K562 (cell line): Measurements from ENCODE around the gene EGFL7. TPM values are rescaled to one million over a fixed set of nuclear protein-coding genes. Genes with fewer than 3 reads are reported as not detected.

Source experiments
- ATAC-seq: fragments of 200-7000 bp; cut with Tn5 transposase; 3 replicates; pipeline ENCODE4 v1.9.1; 2020; ENCODE audit warnings: moderate library complexity
- BruUV-seq: library from RNA; stranded (reverse); fragments of 400-500 nt; replicated peaks from 2 replicates; lab custom pipeline; 2021; lab: Mats Ljungman, UMichigan
- CTCF ChIA-PET: fragments of 300-600 bp; formaldehyde crosslinking; extraction: SDS; loops from one replicate; lab custom pipeline; 2021; ENCODE audit warnings: low intra/inter-chr PET ratio; lab: Yijun Ruan, JAX
- POLR2A ChIA-PET: fragments of 300-600, 350-650 bp; sonication (Branson Sonifier 250); formaldehyde crosslinking; extraction: SDS; loops from one replicate; lab custom pipeline; 2021; ENCODE audit warnings: antibody characterized with exemption, inconsistent platforms; lab: Yijun Ruan, JAX
- DNase-seq, 4 experiments: peaks; one replicate each; pipeline versions ENCODE4 v3.0.0 to v3.0.0-alpha.2; 2011 to 2018; ENCODE audit warnings: low spot score in 3 of 4, mixed read lengths in 3 of 4; ENCODE audit errors: extremely low read depth in 1 of 4
- FAIRE-seq: peaks from 2 replicates; lab custom pipeline; 2011; peaks lifted over from hg19 to GRCh38; lab: Jason Lieb, UNC
- H2AFZ ChIP-seq: 2 replicates; pipeline ENCODE4 v1.6.0; 2011; ENCODE audit warnings: low read depth, low read length, control low read depth, inconsistent platforms
- H3K27ac ChIP-seq: fragments of 200-600 bp; 3 replicates; pipeline ENCODE4 v1.8.0; 2011; ENCODE audit warnings: low read depth, mild to moderate bottlenecking, control low read depth, inconsistent platforms, low read length, moderate library complexity, mixed read lengths; ENCODE audit errors: extremely low read depth
- H3K27me3 ChIP-seq, 2 experiments: fragments of 300-600 bp in 1 of 2; 2 replicates in 1 of 2; 3 replicates in 1 of 2; pipeline versions ENCODE4 v1.6.0 to v1.8.0; 2011; ENCODE audit warnings: inconsistent platforms in 2 of 2, low read length in 2 of 2, mild to moderate bottlenecking in 1 of 2, mixed read lengths in 1 of 2, moderate library complexity in 1 of 2; ENCODE audit not compliant: control insufficient read depth in 2 of 2, insufficient read depth in 2 of 2
- H3K36me3 ChIP-seq: fragments of 300-600 bp; 3 replicates; pipeline ENCODE4 v1.8.0; 2011; ENCODE audit warnings: mild to moderate bottlenecking, low read length, inconsistent platforms; ENCODE audit not compliant: control insufficient read depth, insufficient read depth
- H3K4me1 ChIP-seq, 2 experiments: fragments of 200-600 bp in 1 of 2; replicated peaks in 1 of 2; 2 replicates in 1 of 2; 3 replicates in 1 of 2; pipeline versions ENCODE4 v1.5.1 to v1.8.0; 2011; ENCODE audit warnings: inconsistent platforms in 2 of 2, low read length in 2 of 2, mild to moderate bottlenecking in 1 of 2, mixed read lengths in 1 of 2, moderate library complexity in 1 of 2; ENCODE audit not compliant: control insufficient read depth in 2 of 2, insufficient read depth in 2 of 2
- H3K4me2 ChIP-seq: 2 replicates; pipeline ENCODE4 v1.6.1; 2011; ENCODE audit warnings: low read length, control low read depth, inconsistent platforms, mixed read lengths; ENCODE audit not compliant: insufficient read depth
- H3K4me3 ChIP-seq: fragments of 200-600 bp; sonication (generic), shearing (Covaris generic); 2 replicates; pipeline ENCODE4 v1.5.1; 2016; ENCODE audit warnings: control low read depth, inconsistent platforms
- H3K79me2 ChIP-seq: fragments of 200-600 bp; 3 replicates; pipeline ENCODE4 v1.8.0; 2011; ENCODE audit warnings: low read length, inconsistent platforms; ENCODE audit not compliant: control insufficient read depth, insufficient read depth
- H3K9ac ChIP-seq, 2 experiments: 2 replicates each; pipeline versions ENCODE4 v1.6.0 to v1.6.1; 2011; ENCODE audit warnings: low read depth in 2 of 2, low read length in 2 of 2, control low read depth in 1 of 2, inconsistent platforms in 1 of 2, mild to moderate bottlenecking in 1 of 2, mixed read lengths in 1 of 2; ENCODE audit not compliant: insufficient read depth in 1 of 2
- H3K9me1 ChIP-seq: one replicate; pipeline ENCODE4 v1.6.0; 2011; ENCODE audit warnings: inconsistent platforms, mild to moderate bottlenecking, low read length, moderate library complexity; ENCODE audit not compliant: control insufficient read depth, insufficient read depth
- H3K9me3 ChIP-seq: replicated peaks from 2 replicates; pipeline ENCODE4 v1.5.1; 2011; ENCODE audit warnings: low read depth, low read length, inconsistent platforms; ENCODE audit not compliant: control insufficient read depth, insufficient read depth
- H4K20me1 ChIP-seq: replicated peaks from 2 replicates; pipeline ENCODE4 v1.6.1; 2011; ENCODE audit warnings: low read length, inconsistent platforms, mixed read lengths; ENCODE audit not compliant: control insufficient read depth, insufficient read depth
- HDAC1 ChIP-seq, 2 experiments: fragments of 450-650 bp; IDR thresholded peaks; 2 replicates each; pipeline ENCODE4 v1.6.1; 2016 to 2017; ENCODE audit warnings: inconsistent platforms in 1 of 2, mild to moderate bottlenecking in 1 of 2, moderate library complexity in 1 of 2
- JUN ChIP-seq, 2 experiments: sonication (generic) in 1 of 2; formaldehyde crosslinking in 1 of 2; IDR thresholded peaks; 2 replicates each; pipeline versions ENCODE4 v1.6.1 to v1.8.0; 2012 to 2022; ENCODE audit warnings: borderline replicate concordance in 2 of 2, mild to moderate bottlenecking in 2 of 2, improper control_type of control experiment in 1 of 2, low read depth in 1 of 2, low read length in 1 of 2, missing genetic modification reagents in 1 of 2
- RBFOX2 ChIP-seq: fragments of 200-400 bp; formaldehyde crosslinking; IDR thresholded peaks from 2 replicates; pipeline ENCODE4 v1.6.1; 2017; ENCODE audit warnings: low read depth, mild to moderate bottlenecking, low read length, moderate library complexity
- TAF1 ChIP-seq: IDR thresholded peaks from 2 replicates; pipeline ENCODE4 v1.6.1; 2011; ENCODE audit warnings: mild to moderate bottlenecking, low read length, moderate library complexity; ENCODE audit not compliant: insufficient read depth, control insufficient read depth, severe bottlenecking; ENCODE audit errors: extremely low read depth
- ZFX ChIP-seq: sonication (generic); formaldehyde crosslinking; IDR thresholded peaks from 2 replicates; pipeline ENCODE4 v1.8.0; 2022; ENCODE audit warnings: mild to moderate bottlenecking, missing genetic modification reagents, moderate library complexity
- ZNF583 ChIP-seq: fragments of 250-450 bp; sonication (Bioruptor Pico); IDR thresholded peaks from 2 replicates; pipeline ENCODE4 v1.4.0; 2020
- ZZZ3 ChIP-seq: fragments of 450-650 bp; IDR thresholded peaks from 2 replicates; pipeline ENCODE4 v1.6.1; 2016; ENCODE audit warnings: antibody characterized with exemption, mild to moderate bottlenecking, moderate library complexity
- WGBS: fragments of 100-300 bp; shearing (Covaris generic); methylation state at CpG from one replicate; pipeline ENCODE4 v1.1.6; 2016; ENCODE audit warnings: low coverage, mixed read lengths; ENCODE audit not compliant: insufficient coverage; ENCODE audit errors: missing lambda C conversion rate; 5-methylcytosine and 5-hydroxymethylcytosine counted together
- in situ Hi-C: fragments of 300-500 bp; cut with MboI; formaldehyde crosslinking; loops from 4 replicates; pipeline ENCODE4 v1.15.0; 2018; ENCODE audit warnings: inconsistent platforms, mixed read lengths
- intact Hi-C: fragments of 100-400 bp; cut with micrococcal nuclease; formaldehyde crosslinking; loops from 2 replicates; pipeline ENCODE4 v1.14.2; 2022
- polyA plus RNA-seq, 8 experiments: library from polyadenylated mRNA; depleted of rRNA in 4 of 8; stranded (reverse) in 5 of 8; unstranded in 3 of 8; fragments of >200 nt; fragmentation: Nextera tagmentation in 2 of 8; fragmentation: Illumina TruSeq in 1 of 8; extraction: Ambion mirVana in 2 of 8; extraction: Trizol in 1 of 8; gene quantifications; 2 replicates each; pipeline versions ENCODE4 v1.2.1 to v1.2.3, GENCODE V29; 2011 to 2014; ENCODE audit warnings: inconsistent platforms in 1 of 8, missing spikeins in 1 of 8
- total RNA-seq, 7 experiments: library from RNA; depleted of rRNA in 6 of 7; stranded (reverse); fragments of >200 nt in 6 of 7; fragmentation: Illumina TruSeq in 2 of 7; extraction: Trizol in 2 of 7; gene quantifications; 2 replicates each; pipeline versions ENCODE4 v1.2.1 to v1.2.3, GENCODE V29; 2011 to 2021; ENCODE audit warnings: low replicate concordance in 1 of 7
- TF ChIP-seq, protein P1 (sequence below), 2 experiments: IDR thresholded peaks in 1 of 2; conservative IDR thresholded peaks in 1 of 2; 2 replicates each; pipeline ENCODE4 v1.6.1; 2016; ENCODE audit warnings: low read depth in 2 of 2, mild to moderate bottlenecking in 1 of 2, missing compliant biosample characterization in 1 of 2, missing genetic modification characterization in 1 of 2, moderate library complexity in 1 of 2
- TF ChIP-seq, protein P2 (sequence below), 2 experiments: IDR thresholded peaks; 2 replicates each; pipeline ENCODE4 v1.6.1; 2012; ENCODE audit warnings: improper control_type of control experiment in 2 of 2, low read depth in 2 of 2, low read length in 2 of 2, borderline replicate concordance in 1 of 2

The EGFL7 gene
- total and polyA plus RNA-seq, 9 of the 15 experiments (the other 6 are each of a cell fraction or from before 2014, with no cell fraction given) = 1.5 to 286 (median 55.5) TPM

DNA sequence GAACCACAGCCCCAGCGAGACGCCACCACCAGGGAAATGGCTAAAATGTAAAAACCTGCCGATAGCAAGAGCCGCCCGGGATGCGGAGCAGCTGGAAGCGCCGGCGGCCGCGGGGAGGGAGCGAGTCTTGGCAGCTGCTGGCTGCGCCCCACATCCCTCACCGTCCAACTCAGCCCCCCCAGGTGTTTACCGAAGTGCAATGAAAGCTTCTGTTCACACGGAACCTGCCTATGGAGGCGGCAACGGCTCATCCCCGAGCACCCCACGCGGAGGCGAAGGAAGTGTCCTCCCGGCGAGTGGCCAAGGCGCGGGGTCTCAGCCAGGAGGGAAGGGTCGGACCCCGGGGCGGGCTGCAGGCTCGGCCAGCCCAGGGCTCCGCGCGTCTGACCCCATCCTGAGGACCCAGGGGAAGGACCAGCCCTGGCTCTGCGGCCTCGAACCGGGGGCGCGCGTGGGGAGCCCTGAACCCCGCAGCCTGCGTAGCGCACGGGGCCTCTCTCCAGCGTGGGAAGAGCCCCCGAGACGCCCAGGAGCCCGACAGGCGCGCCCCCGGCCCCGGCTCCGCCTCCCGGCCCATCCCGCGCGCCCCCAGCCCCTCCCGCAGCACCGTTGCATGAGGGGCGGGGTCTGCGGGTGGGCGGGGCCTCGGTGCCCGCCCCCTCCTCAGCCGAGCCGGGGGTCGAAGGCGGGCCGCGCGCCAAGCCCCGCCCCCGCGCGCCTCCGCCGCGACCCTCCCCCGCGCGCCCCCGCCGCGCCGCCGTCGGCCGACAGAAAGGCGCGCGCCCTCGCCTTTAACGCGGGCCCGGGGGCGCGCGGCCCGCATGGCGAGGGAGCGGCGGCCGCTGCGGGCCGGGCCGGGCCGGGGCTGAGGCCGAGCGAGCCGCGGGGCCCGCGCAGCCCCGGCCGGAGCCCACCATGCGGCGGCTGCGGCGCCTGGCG lies 49.3 kb downstream of the EGFL7 start, which contains the start of gene DIPK1B (continued):
- TF ChIP-seq, protein P1, sequence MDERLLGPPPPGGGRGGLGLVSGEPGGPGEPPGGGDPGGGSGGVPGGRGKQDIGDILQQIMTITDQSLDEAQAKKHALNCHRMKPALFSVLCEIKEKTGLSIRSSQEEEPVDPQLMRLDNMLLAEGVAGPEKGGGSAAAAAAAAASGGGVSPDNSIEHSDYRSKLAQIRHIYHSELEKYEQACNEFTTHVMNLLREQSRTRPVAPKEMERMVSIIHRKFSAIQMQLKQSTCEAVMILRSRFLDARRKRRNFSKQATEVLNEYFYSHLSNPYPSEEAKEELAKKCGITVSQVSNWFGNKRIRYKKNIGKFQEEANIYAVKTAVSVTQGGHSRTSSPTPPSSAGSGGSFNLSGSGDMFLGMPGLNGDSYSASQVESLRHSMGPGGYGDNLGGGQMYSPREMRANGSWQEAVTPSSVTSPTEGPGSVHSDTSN (CRISPR knock-in tag; IDR thresholded peaks at IDR 0.05; ENCODE audit: low read depth) = no peak
- TF ChIP-seq, protein P1 (tag; conservative IDR thresholded peaks at IDR 0.05; ENCODE audit: low read depth) = no peak

DNA sequence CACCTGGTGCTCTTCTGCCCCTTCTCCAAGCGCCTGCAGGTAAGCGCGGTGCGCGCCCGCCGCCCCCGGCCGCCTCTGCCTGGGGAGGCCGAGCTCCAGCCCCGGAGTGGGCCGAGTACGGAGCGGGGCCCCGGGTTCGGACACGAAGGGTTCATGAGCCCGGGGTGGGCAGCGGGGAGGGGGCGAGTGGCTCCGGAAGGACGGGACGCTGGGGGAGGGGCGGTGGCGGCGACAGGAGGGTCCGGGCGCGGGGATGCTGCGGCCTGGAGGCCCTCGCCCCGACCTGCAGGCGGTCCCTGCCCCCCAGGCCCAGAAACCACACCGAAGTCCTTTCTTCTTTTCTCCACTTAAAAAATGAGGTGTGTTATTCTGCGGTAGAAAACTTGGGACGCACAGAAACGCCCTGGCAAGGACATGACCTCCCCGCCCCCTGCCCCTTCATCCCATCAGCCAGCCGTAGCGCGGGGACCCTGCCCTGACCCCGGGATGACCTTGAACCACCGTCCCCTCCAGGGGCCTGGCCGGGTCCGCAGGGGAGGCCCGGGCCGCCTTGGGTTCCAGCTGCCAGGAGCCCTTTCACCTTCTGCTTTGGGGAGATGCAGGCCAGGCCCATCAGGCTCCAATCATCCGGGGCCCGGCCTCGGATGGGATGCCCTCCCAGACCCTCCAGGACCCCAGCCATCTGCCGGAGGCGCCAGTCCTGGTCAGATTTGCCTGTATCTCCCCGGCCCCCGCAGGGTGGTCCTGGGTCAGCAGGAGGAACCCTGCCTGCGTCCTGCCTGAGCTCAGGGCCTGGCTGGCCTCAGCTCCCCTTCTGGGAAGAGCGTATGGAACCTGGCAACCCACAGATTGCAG lies 50.2 kb downstream of the EGFL7 start:
- Histone ChIP-seq H3K4me1 (peaks cover 14 to 70% of the 10 kb centered on the region in 2 experiments), H3K27me3 (no peaks in the 10 kb centered on the region), H3K9me1 (no peaks in the 10 kb centered on the region), H3K36me3 (peaks cover 4% of the 10 kb centered on the region; the same call in 1 of the 3 replicates), H4K20me1 (no peaks in the 10 kb centered on the region), H3K79me2 (peaks cover 12% of the 10 kb centered on the region), H3K9ac (peak overlapping the region; percentile 63 to 94; a peak in 3 of 4 replicates), H3K4me2 (peak overlapping the region; percentile 48), H3K4me3 (peak overlapping the region; percentile 63), H3K9me3 (no peaks in the 10 kb centered on the region), H2AFZ (peak overlapping the region; percentile 79), H3K27ac (peak overlapping the region; percentile 62; the same call in 2 of the 3 replicates)
- FAIRE-seq = no peak
- intact Hi-C loops (no loop called here), in situ Hi-C loops (no loop called here)
- WGBS = 22% methylated on average over 17 of the region's 56 CpGs
- peak in 2 of 4 experiments; percentile 56 to 64 for DNase-seq
- no peak for ATAC-seq
- ChIA-PET CTCF (interaction anchor here (0.6 kb wide), 1 partner anchor 232 kb away, joined by 4 read pairs; the partner anchor contains the start of gene C8G), POLR2A (interaction anchor here (1.4 to 3.2 kb wide), 3 partner anchors 9 to 15 kb away, joined by 4 to 44 read pairs (median 9); no protein-coding TSS in a partner anchor)
- TSS peak; percentile 46 for BruUV-seq
- TF ChIP-seq ZZZ3 (no peak), TAF1 (peak; percentile 3), HDAC1 (IDR thresholded peaks at IDR 0.05) (no peak), ZFX (CRISPR knock-in tag) (peak; percentile 32), JUN (IDR thresholded peaks at IDR 0.05; ENCODE audit: borderline replicate concordance, low read depth, low read length) (no peak), JUN (CRISPR knock-in tag; IDR thresholded peaks at IDR 0.05; ENCODE audit: borderline replicate concordance) (peak; percentile 58; the same call in 1 of the 2 replicates), RBFOX2 (peak; percentile 45), ZNF583 (CRISPR knock-in tag) (no peak)
- TF ChIP-seq, protein P2, sequence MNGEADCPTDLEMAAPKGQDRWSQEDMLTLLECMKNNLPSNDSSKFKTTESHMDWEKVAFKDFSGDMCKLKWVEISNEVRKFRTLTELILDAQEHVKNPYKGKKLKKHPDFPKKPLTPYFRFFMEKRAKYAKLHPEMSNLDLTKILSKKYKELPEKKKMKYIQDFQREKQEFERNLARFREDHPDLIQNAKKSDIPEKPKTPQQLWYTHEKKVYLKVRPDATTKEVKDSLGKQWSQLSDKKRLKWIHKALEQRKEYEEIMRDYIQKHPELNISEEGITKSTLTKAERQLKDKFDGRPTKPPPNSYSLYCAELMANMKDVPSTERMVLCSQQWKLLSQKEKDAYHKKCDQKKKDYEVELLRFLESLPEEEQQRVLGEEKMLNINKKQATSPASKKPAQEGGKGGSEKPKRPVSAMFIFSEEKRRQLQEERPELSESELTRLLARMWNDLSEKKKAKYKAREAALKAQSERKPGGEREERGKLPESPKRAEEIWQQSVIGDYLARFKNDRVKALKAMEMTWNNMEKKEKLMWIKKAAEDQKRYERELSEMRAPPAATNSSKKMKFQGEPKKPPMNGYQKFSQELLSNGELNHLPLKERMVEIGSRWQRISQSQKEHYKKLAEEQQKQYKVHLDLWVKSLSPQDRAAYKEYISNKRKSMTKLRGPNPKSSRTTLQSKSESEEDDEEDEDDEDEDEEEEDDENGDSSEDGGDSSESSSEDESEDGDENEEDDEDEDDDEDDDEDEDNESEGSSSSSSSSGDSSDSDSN (IDR thresholded peaks at IDR 0.05; ENCODE audit: borderline replicate concordance in 1 of 2, low read depth in 2 of 2, low read length in 2 of 2) = 0 out of 4 replicates have a peak, but pooled peaks of 1 of the 2 experiments have one; percentile 9
